Measurements from ENCODE around the gene TUBA8. TPM values are rescaled to one million over a fixed set of nuclear protein-coding genes. Genes with fewer than 3 reads are reported as not detected.

Gene TUBA8
- total RNA-seq, 5 donors from 2014 or later (not counting 1 experiment from before 2014, with no cell fraction given) = 1.5 to 3.3 (median 2.6) TPM

DNA sequence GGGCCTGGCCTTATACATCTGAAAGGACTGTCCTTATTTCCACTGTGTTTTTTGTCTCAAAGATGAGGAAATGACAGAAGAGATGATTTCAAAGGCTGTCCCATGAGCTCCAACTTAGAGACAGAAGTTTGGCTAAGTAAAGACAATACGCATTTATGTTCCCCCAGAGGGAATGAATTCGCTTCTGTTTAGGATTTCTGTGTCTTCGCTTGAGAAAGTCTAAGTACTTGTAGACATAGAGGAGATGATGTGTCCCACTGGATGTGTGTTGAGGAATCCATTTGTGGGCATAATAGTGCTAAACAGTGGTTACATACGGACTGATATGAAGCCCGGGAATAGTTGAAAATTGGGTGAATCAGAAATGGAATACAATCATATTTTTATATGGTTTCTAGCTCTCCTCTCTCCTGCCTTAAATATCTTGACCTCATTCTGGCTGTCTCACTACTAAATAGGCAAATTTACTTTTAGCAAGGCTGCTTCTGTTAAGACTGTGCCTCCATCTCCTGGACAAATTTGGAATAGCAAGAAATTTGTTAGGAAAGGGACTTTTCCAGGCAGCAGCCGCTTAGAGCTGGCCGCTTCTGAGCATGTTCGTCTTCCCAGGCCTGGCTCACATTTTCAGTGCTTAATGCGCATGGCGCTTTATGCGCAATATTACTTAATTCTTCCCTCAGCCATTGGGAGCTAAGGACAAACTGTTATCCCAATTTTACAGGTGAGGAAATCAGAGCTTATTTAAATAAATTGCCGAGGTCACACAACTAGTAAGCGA, 34.7 kb upstream of the TUBA8 start:
- ATAC-seq (replicated peaks in 1 of 4) = no peak
- Histone ChIP-seq H3K27me3 (replicated peaks in 1 of 2; ENCODE audit: control insufficient read depth in 2 of 2, extremely low read depth in 1 of 2, insufficient read depth in 2 of 2, low read length in 1 of 2) (no peaks in the 10 kb centered on the region), H3K36me3 (ENCODE audit: control insufficient read depth in 2 of 2, extremely low read depth in 1 of 2, insufficient read depth in 1 of 2, low read length in 1 of 2) (peaks cover 0 to 16% of the 10 kb centered on the region in 2 donors), H3K27ac (ENCODE audit: low read length) (peak overlapping the region; percentile 77), H3K9me3 (no peaks in the 10 kb centered on the region), H3K4me1 (ENCODE audit: control insufficient read depth in 1 of 2, extremely low read depth in 1 of 2, insufficient read depth in 2 of 2, low read length in 2 of 2) (peaks cover 14 to 29% of the 10 kb centered on the region in 2 experiments), H3K4me3 (ENCODE audit: control insufficient read depth in 1 of 2, extremely low read depth in 1 of 2, low read length in 1 of 2) (no peak overlapping the region)
- peak in 21 of 35 experiments; percentile 8 to 84 (median 17) for DNase-seq
- no peaks in the 10 kb centered on the region for H3K9me3 Mint-ChIP-seq
- H3K27ac Mint-ChIP-seq = peak overlapping the region; percentile 2 to 13
- ChIA-PET CTCF (interaction anchor here (0.5 to 4.4 kb wide), 19 partner anchors 13 to 1323 kb away, joined by 3 to 41 read pairs (median 4); partner anchors contain the start of gene USP18 (in 1 of the 2)), POLR2A (interaction anchor here in 1 of 2 donors (0.6 kb wide), 1 partner anchor 30 kb away, joined by 3 read pairs; no protein-coding TSS in a partner anchor)
- peaks cover 37 to 45% (median 39%) of the 10 kb centered on the region in 3 donors for H3K4me1 Mint-ChIP-seq
- peak overlapping the region; percentile 9 to 94 (median 29) for H3K4me3 Mint-ChIP-seq
- WGBS (ENCODE audit: insufficient coverage) = 80% methylated on average over 10 of the region's 13 CpGs
- H3K27me3 Mint-ChIP-seq = no peaks in the 10 kb centered on the region
- H3K36me3 Mint-ChIP-seq = peaks cover 14% of the 10 kb centered on the region

DNA sequence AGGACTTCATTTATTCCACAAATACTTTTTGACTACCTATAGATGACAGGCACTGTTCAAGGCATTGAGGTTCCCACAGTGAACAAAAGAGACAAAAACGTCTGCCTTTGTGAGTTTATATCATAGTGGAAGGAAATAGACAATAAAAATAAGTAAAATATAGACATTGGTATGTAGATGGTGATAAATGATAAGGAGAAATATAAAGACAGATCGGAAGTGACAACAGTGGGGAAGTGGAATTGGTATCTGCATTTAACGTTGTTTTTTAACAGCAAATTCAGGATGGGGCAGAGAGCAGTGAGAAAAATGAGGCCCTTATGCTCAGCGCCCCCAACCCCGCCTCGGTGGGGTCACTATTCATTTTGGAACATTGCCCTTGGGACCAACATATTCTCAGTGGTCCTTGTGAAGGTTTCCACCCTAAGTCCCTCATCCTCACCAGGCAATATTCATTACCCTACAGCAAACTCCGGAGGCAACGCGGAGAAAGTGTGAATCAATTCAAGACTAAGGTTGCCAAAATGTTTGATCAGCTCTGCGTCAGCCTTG, 33.4 kb upstream of the TUBA8 start:
- Mint-ChIP-seq H3K4me1 (peaks cover 49 to 57% (median 50%) of the 10 kb centered on the region in 3 donors), H3K36me3 (peaks cover 25% of the 10 kb centered on the region), H3K27me3 (no peaks in the 10 kb centered on the region), H3K9me3 (no peaks in the 10 kb centered on the region), H3K27ac (peak overlapping the region; percentile 98 to 100), H3K4me3 (peak overlapping the region; percentile 94 to 96 (median 95))
- Histone ChIP-seq H3K36me3 (ENCODE audit: control insufficient read depth in 2 of 2, extremely low read depth in 1 of 2, insufficient read depth in 1 of 2, low read length in 1 of 2) (peaks cover 0 to 27% of the 10 kb centered on the region in 2 donors), H3K9me3 (no peaks in the 10 kb centered on the region), H3K4me1 (ENCODE audit: control insufficient read depth in 1 of 2, extremely low read depth in 1 of 2, insufficient read depth in 2 of 2, low read length in 2 of 2) (peaks cover 14 to 29% of the 10 kb centered on the region in 2 experiments), H3K4me3 (ENCODE audit: control insufficient read depth in 1 of 2, extremely low read depth in 1 of 2, low read length in 1 of 2) (peak overlapping the region; percentile 84 to 85), H3K27ac (ENCODE audit: low read length) (peak overlapping the region; percentile 77), H3K27me3 (replicated peaks in 1 of 2; ENCODE audit: control insufficient read depth in 2 of 2, extremely low read depth in 1 of 2, insufficient read depth in 2 of 2, low read length in 1 of 2) (no peaks in the 10 kb centered on the region)
- DNase-seq (no peak), ATAC-seq (replicated peaks in 1 of 4) (peak in 1 of 4 experiments; percentile 0)
- 2% methylated on average over 9 of the region's 10 CpGs for WGBS (ENCODE audit: insufficient coverage)
- POLR2A ChIA-PET = interaction anchor here in 1 of 2 donors (0.6 to 1.3 kb wide), 4 partner anchors 13 to 243 kb away, joined by 3 to 9 read pairs (median 3); partner anchors contain the start of gene USP18
- CTCF ChIA-PET = interaction anchor here (0.8 to 2.8 kb wide), 6 partner anchors 72 to 336 kb away, joined by 3 to 19 read pairs (median 7); partner anchors contain the start of gene USP18 (in 1 of the 2)

DNA sequence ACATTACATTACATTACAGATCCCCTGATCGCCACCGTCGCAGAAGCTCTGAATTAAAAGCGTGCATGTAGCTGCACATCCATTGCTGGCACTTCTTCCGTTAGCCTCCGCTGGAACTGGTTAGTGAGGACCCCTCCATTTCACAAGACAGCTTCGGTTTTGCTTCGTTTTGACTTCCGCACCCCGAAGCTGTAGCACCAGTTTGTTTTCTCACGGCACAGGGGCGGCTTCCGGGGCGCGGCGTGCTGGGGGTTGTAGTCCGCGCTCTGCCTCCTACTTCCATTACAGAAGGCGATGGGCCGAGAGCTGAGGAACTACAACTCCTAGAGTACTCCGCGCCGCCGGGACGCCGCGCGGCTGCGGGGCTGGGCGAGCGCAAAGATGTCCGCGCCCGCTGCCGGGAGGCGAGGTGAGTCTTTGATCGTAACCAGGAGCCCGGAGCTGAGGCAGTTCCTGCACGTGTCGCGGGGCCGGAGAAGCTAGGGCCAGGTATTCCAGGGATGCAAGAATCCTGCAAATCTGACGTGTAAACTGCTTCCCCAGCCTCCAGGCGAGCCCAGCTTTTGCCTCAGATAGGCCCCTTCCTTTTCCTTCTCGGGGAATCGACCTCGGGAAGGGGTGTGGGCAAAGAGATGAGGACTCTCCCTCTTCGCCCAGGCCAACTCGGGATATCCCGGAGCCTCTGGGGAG, 32.8 kb upstream of the TUBA8 start, which contains the start of gene PEX26:
Gene PEX26, plus strand, starts transcription at position 352 of the 690 bp plus-strand sequence. CDS start 387 bp downstream, outside the sequence.
- Mint-ChIP-seq H3K4me1 (peaks cover 54 to 64% (median 55%) of the 10 kb centered on the region in 3 donors), H3K27me3 (no peaks in the 10 kb centered on the region), H3K4me3 (peak within 1 kb of the TSS; percentile 94 to 96 (median 95)), H3K27ac (peak within 1 kb of the TSS; percentile 98 to 100), H3K36me3 (peaks cover 31% of the 10 kb centered on the region), H3K9me3 (no peaks in the 10 kb centered on the region)
- H3K9me3 ChIP-seq = no peaks in the 10 kb centered on the region
- ChIA-PET CTCF (interaction anchor here (0.5 to 2.8 kb wide), 8 partner anchors 14 to 337 kb away, joined by 3 to 19 read pairs (median 6); partner anchors contain the start of gene USP18 (in 1 of the 2)), POLR2A (interaction anchor here (0.6 to 1.3 kb wide), 6 partner anchors 13 to 818 kb away, joined by 3 to 9 read pairs (median 3); partner anchors contain the start of genes BID (in 1 of the 2) and USP18 (in 1 of the 2))
- H3K4me3 ChIP-seq (ENCODE audit: control insufficient read depth in 1 of 2, extremely low read depth in 1 of 2, low read length in 1 of 2) = peak within 1 kb of the TSS; percentile 84 to 85
- ATAC-seq (replicated peaks in 1 of 4) (peak; percentile 99 to 100 (median 100)), DNase-seq (peak; percentile 88 to 98 (median 95))
- H3K27me3 ChIP-seq (replicated peaks in 1 of 2; ENCODE audit: control insufficient read depth in 2 of 2, extremely low read depth in 1 of 2, insufficient read depth in 2 of 2, low read length in 1 of 2) = no peaks in the 10 kb centered on the region
- WGBS (ENCODE audit: insufficient coverage) = 0% methylated on average over 48 of the region's 50 CpGs
- peaks cover 14 to 29% of the 10 kb centered on the region in 2 experiments for H3K4me1 ChIP-seq (ENCODE audit: control insufficient read depth in 1 of 2, extremely low read depth in 1 of 2, insufficient read depth in 2 of 2, low read length in 2 of 2)
- H3K36me3 ChIP-seq (ENCODE audit: control insufficient read depth in 2 of 2, extremely low read depth in 1 of 2, insufficient read depth in 1 of 2, low read length in 1 of 2) = peaks cover 0 to 33% of the 10 kb centered on the region in 2 donors
- H3K27ac ChIP-seq (ENCODE audit: low read length) = peak within 1 kb of the TSS; percentile 77

DNA sequence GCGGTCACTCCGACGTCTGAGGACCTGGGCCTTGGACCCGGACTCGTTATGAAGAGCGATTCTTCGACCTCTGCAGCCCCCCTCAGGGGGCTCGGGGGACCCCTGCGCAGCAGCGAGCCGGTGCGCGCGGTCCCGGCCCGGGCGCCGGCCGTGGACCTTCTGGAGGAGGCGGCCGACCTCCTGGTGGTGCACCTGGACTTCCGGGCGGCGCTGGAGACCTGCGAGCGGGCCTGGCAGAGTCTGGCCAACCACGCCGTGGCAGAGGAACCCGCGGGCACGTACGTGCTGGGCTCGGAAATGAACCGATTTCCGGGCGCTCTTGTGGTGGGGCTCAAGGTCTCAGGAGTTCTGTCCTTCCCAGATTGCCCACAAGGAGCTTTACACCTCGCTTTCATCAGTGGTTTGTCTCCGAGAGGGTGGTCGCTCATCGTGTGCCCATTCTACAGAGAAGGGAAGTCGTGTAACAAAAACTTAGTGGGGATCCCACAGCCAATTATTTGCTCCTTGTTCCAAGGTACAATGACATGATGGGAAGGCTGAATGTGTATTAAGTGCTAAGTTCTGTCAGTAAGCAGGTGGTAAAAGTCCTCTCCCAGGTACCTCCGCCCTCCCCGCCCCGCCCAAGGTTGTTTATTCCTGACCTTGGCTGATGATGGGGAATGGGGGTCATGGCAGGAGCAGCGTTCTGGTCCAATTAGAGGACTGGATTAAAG, 32.1 kb upstream of the TUBA8 start:
- DNase-seq (peak in 15 of 35 experiments; percentile 8 to 49 (median 12)), ATAC-seq (replicated peaks in 1 of 4) (peak in 2 of 4 experiments; percentile 6)
- H3K4me1 ChIP-seq (ENCODE audit: control insufficient read depth in 1 of 2, extremely low read depth in 1 of 2, insufficient read depth in 2 of 2, low read length in 2 of 2) = peaks cover 14 to 31% of the 10 kb centered on the region in 2 experiments
- CTCF ChIA-PET = interaction anchor here in 1 of 2 donors (0.8 to 1.3 kb wide), 3 partner anchors 71 to 337 kb away, joined by 3 to 16 read pairs (median 6); partner anchors contain the start of gene USP18
- Mint-ChIP-seq H3K27ac (peak overlapping the region; percentile 75 to 98), H3K4me1 (peaks cover 57 to 70% (median 58%) of the 10 kb centered on the region in 3 donors), H3K9me3 (no peaks in the 10 kb centered on the region), H3K36me3 (peaks cover 36% of the 10 kb centered on the region), H3K27me3 (no peaks in the 10 kb centered on the region), H3K4me3 (peak overlapping the region; percentile 94 to 96 (median 95))
- H3K27ac ChIP-seq (ENCODE audit: low read length) = no peak overlapping the region
- peak overlapping the region; percentile 84 to 85 for H3K4me3 ChIP-seq (ENCODE audit: control insufficient read depth in 1 of 2, extremely low read depth in 1 of 2, low read length in 1 of 2)
- peaks cover 5 to 40% of the 10 kb centered on the region in 2 donors for H3K36me3 ChIP-seq (ENCODE audit: control insufficient read depth in 2 of 2, extremely low read depth in 1 of 2, insufficient read depth in 1 of 2, low read length in 1 of 2)
- H3K27me3 ChIP-seq (replicated peaks in 1 of 2; ENCODE audit: control insufficient read depth in 2 of 2, extremely low read depth in 1 of 2, insufficient read depth in 2 of 2, low read length in 1 of 2) = no peaks in the 10 kb centered on the region
- POLR2A ChIA-PET = interaction anchor here in 1 of 2 donors (0.6 to 1.3 kb wide), 2 partner anchors 55 to 71 kb away, joined by 3 to 9 read pairs; partner anchors contain the start of gene USP18
- 8% methylated on average over 39 of the region's 45 CpGs for WGBS (ENCODE audit: insufficient coverage)
- H3K9me3 ChIP-seq = no peaks in the 10 kb centered on the region

DNA sequence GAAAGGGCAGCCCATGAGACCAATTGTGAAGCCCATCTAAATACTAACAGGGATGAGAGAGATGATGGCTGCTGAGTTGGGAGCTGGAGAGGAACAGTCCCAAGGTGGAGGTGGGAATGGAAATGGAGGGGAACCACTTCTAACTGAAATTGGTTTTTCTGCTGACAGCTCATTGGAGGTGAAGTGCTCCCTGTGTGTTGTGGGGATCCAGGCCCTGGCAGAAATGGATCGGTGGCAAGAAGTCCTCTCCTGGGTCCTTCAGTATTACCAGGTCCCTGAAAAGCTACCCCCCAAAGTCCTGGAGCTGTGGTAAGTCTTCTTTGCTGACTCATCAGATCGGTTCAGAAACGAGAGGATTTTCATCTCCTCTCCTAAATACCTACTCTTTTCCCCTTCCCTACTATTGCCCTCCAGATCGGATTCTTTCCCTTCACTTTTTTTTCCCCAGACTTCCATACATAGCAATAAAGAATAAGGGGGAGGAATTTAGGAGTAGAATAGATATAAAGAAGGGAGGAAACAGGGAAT, 30.8 kb upstream of the TUBA8 start:
- H3K36me3 Mint-ChIP-seq = peaks cover 36% of the 10 kb centered on the region
- peak overlapping the region; percentile 94 to 96 (median 95) for H3K4me3 Mint-ChIP-seq
- ATAC-seq (replicated peaks in 1 of 4) (no peak), DNase-seq (no peak)
- no peaks in the 10 kb centered on the region for H3K9me3 Mint-ChIP-seq
- peaks cover 57 to 70% (median 58%) of the 10 kb centered on the region in 3 donors for H3K4me1 Mint-ChIP-seq
- Histone ChIP-seq H3K27me3 (replicated peaks in 1 of 2; ENCODE audit: control insufficient read depth in 2 of 2, extremely low read depth in 1 of 2, insufficient read depth in 2 of 2, low read length in 1 of 2) (no peaks in the 10 kb centered on the region), H3K36me3 (ENCODE audit: control insufficient read depth in 2 of 2, extremely low read depth in 1 of 2, insufficient read depth in 1 of 2, low read length in 1 of 2) (peaks cover 8 to 46% of the 10 kb centered on the region in 2 donors), H3K27ac (ENCODE audit: low read length) (no peak overlapping the region), H3K9me3 (no peaks in the 10 kb centered on the region), H3K4me3 (ENCODE audit: control insufficient read depth in 1 of 2, extremely low read depth in 1 of 2, low read length in 1 of 2) (no peak overlapping the region), H3K4me1 (ENCODE audit: control insufficient read depth in 1 of 2, extremely low read depth in 1 of 2, insufficient read depth in 2 of 2, low read length in 2 of 2) (peaks cover 14 to 32% of the 10 kb centered on the region in 2 experiments)
- WGBS (ENCODE audit: insufficient coverage) = no CpG with 5 or more reads among the region's 4 CpGs
- ChIA-PET CTCF (no interaction called here), POLR2A (no interaction called here)
- H3K27me3 Mint-ChIP-seq = no peaks in the 10 kb centered on the region
- peak overlapping the region in 1 of 2 donors; percentile 34 for H3K27ac Mint-ChIP-seq

Measured in T-cell (primary cell).